HEK293T (cell line): Measurements from ENCODE around the gene TCF12.

Experiments
- ARNT ChIP-seq: fragments of 450-650 bp; IDR thresholded peaks from 2 replicates; pipeline ENCODE4 v1.6.1; 2017; ENCODE audit warnings: mild to moderate bottlenecking
- BHLHE40 ChIP-seq: fragments of 450-650 bp; IDR thresholded peaks from 2 replicates; pipeline ENCODE4 v1.6.1; 2016; ENCODE audit warnings: mild to moderate bottlenecking, moderate library complexity, borderline replicate concordance
- ELF4 ChIP-seq: fragments of 450-650 bp; IDR thresholded peaks from 2 replicates; pipeline ENCODE4 v1.6.1; 2017; ENCODE audit warnings: antibody characterized with exemption
- L3MBTL2 ChIP-seq: fragments of 450-650 bp; conservative IDR thresholded peaks from 2 replicates; pipeline ENCODE4 v1.6.1; 2016; ENCODE audit warnings: mild to moderate bottlenecking
- NFRKB ChIP-seq: fragments of 450-650 bp; IDR thresholded peaks from 2 replicates; pipeline ENCODE4 v1.6.1; 2016; ENCODE audit warnings: mild to moderate bottlenecking, moderate library complexity
- PKNOX1 ChIP-seq: fragments of 450-650 bp; IDR thresholded peaks from 2 replicates; pipeline ENCODE4 v1.6.1; 2016
- SP1 ChIP-seq: fragments of 450-650 bp; IDR thresholded peaks from 2 replicates; pipeline ENCODE4 v1.6.1; 2017
- SUZ12 ChIP-seq: fragments of 450-650 bp; IDR thresholded peaks from 2 replicates; pipeline ENCODE4 v1.6.1; 2016; ENCODE audit warnings: mild to moderate bottlenecking
- ZNF384 ChIP-seq: fragments of 450-650 bp; IDR thresholded peaks from 2 replicates; pipeline ENCODE4 v1.6.1; 2016

- TF ChIP-seq ELF4 (no peak), SUZ12 (no peak), ARNT (no peak), SP1 (no peak), NFRKB (no peak), BHLHE40 (no peak), ZNF384 (no peak), PKNOX1 (no peak), L3MBTL2 (no peak)
These were observed 407.8 kb downstream of the TCF12 start for GRCh38 chr15:57326196-57326595.
